ENCODE results near the gene IFT43.

GRCh38 chr14:76063327-76063726, 77.8 kb downstream of the IFT43 start:
- no peak for TF ChIP-seq POLR2A (IDR thresholded peaks at IDR 0.05)
- TF ChIP-seq CTCF (IDR thresholded peaks at IDR 0.05), result no peak
- no peak for TF ChIP-seq POLR2AphosphoS5 (IDR thresholded peaks at IDR 0.05)

All from breast epithelium (tissue), 3 donors.